ENCODE results near the gene DMXL2. TPM values are rescaled to one million over a fixed set of nuclear protein-coding genes. Genes with fewer than 3 reads are reported as not detected.

DMXL2 gene
- total and polyA plus RNA-seq, 9 of the 15 experiments (the other 6 are each of a cell fraction or from before 2014, with no cell fraction given) = 9.3 to 57.7 (median 30.7) TPM

GRCh38 chr15:51621155-51621765 is 1.3 kb downstream of the DMXL2 start:
- peaks cover 40% of the 10 kb centered on the region for H3K79me2 ChIP-seq (ENCODE audit: control insufficient read depth, insufficient read depth, low read length)
- H3K9ac ChIP-seq (ENCODE audit: insufficient read depth in 1 of 2, low read depth in 2 of 2, low read length in 2 of 2) = peak overlapping the region in 1 of 2 experiments; percentile 75; a peak in 2 of 4 replicates
- ChIA-PET POLR2A (interaction anchor here (0.9 to 4.5 kb wide), 10 partner anchors 9 to 182 kb away, joined by 3 to 33 read pairs (median 5); no protein-coding TSS in a partner anchor), CTCF (ENCODE audit: low intra/inter-chr PET ratio) (no interaction called here)
- H2AFZ ChIP-seq (ENCODE audit: low read depth, low read length) = peak overlapping the region; percentile 89
- WGBS (ENCODE audit: insufficient coverage, low coverage, missing lambda C conversion rate) = 2% methylated on average over 6 of the region's 6 CpGs
- no peaks in the 10 kb centered on the region for H3K9me1 ChIP-seq (ENCODE audit: control insufficient read depth, insufficient read depth, low read length)
- H3K4me3 ChIP-seq = peak overlapping the region; percentile 72
- DNase-seq (ENCODE audit: extremely low read depth in 1 of 4, low spot score in 3 of 4) (no peak), ATAC-seq (no peak), FAIRE-seq (peak; percentile 57)
- BruUV-seq (replicated peaks) = no TSS peak
- in situ Hi-C loops (cut with MboI) = no loop called here
- intact Hi-C loops (cut with micrococcal nuclease) = loop anchor here (5.0 to 10.0 kb wide), 2 partner anchors 54 to 86 kb away; no protein-coding TSS in a partner anchor
- H4K20me1 ChIP-seq (replicated peaks; ENCODE audit: control insufficient read depth, insufficient read depth, low read length) = no peaks in the 10 kb centered on the region
- H3K4me2 ChIP-seq (ENCODE audit: insufficient read depth, low read length) = peak overlapping the region; percentile 91
- H3K27me3 ChIP-seq (ENCODE audit: control insufficient read depth in 2 of 2, insufficient read depth in 2 of 2, low read length in 2 of 2) = no peaks in the 10 kb centered on the region
- peak overlapping the region; percentile 63; the same call in 2 of the 3 replicates for H3K27ac ChIP-seq (ENCODE audit: extremely low read depth, low read depth, low read length)
- no peaks in the 10 kb centered on the region for H3K9me3 ChIP-seq (replicated peaks; ENCODE audit: control insufficient read depth, insufficient read depth, low read depth, low read length)
- no peaks in the 10 kb centered on the region for H3K36me3 ChIP-seq (ENCODE audit: control insufficient read depth, insufficient read depth, low read length)
- peaks cover 14 to 18% of the 10 kb centered on the region in 2 experiments; a peak in 3 of 5 replicates for H3K4me1 ChIP-seq (replicated peaks in 1 of 2; ENCODE audit: control insufficient read depth in 2 of 2, insufficient read depth in 2 of 2, low read length in 2 of 2)
- peak; percentile 54; the same call in 1 of the 2 replicates for TF ChIP-seq MAFK (IDR thresholded peaks at IDR 0.05; ENCODE audit: low read length)
- no peak for TF ChIP-seq SPI1 (IDR thresholded peaks at IDR 0.05; ENCODE audit: borderline replicate concordance, low read depth, low read length)
- no peak for TF ChIP-seq NR4A1 (CRISPR knock-in tag; IDR thresholded peaks at IDR 0.05)
- TF ChIP-seq NR4A1 (tag; IDR thresholded peaks at IDR 0.05) = no peak
- TF ChIP-seq ARID3A (IDR thresholded peaks at IDR 0.05; ENCODE audit: borderline replicate concordance, low read depth, low read length) = 0 out of 2 replicates have a peak, but pooled peaks have one; percentile 6
- TF ChIP-seq ZNF592 (IDR thresholded peaks at IDR 0.05) = peak; percentile 28; the same call in 1 of the 2 replicates
- TF ChIP-seq POLR2H (tag; IDR thresholded peaks at IDR 0.05; ENCODE audit: low read depth) = 0 out of 2 replicates have a peak, but pooled peaks have one; percentile 13
- peak; percentile 34; the same call in 1 of the 2 replicates for TF ChIP-seq MAFF (IDR thresholded peaks at IDR 0.05; ENCODE audit: low read length)
- peak; percentile 79 for TF ChIP-seq LEF1 (IDR thresholded peaks at IDR 0.05)
- TF ChIP-seq C11orf30 (IDR thresholded peaks at IDR 0.05; ENCODE audit: low read depth) = peak; percentile 78
- peak; percentile 58 for TF ChIP-seq MAFG (tag; conservative IDR thresholded peaks at IDR 0.05)
- TF ChIP-seq NFIC (IDR thresholded peaks at IDR 0.05) = 0 out of 2 replicates have a peak, but pooled peaks have one; percentile 37
- no peak for TF ChIP-seq GTF2A2 (tag; IDR thresholded peaks at IDR 0.05)
- TF ChIP-seq ZNF668 (CRISPR knock-in tag; IDR thresholded peaks at IDR 0.05) = 0 out of 2 replicates have a peak, but pooled peaks have one; percentile 23
- TF ChIP-seq NFE2 (IDR thresholded peaks at IDR 0.05; ENCODE audit: low read depth) = peak; percentile 72
- TF ChIP-seq BACH1 (tag; IDR thresholded peaks at IDR 0.05) = 0 out of 2 replicates have a peak, but pooled peaks have one; percentile 23
- no peak for TF ChIP-seq MXI1 (IDR thresholded peaks at IDR 0.05; ENCODE audit: low read depth, low read length)
- peak; percentile 81 for TF ChIP-seq ZNF316 (IDR thresholded peaks at IDR 0.05)
- TF ChIP-seq ZNF780A (CRISPR knock-in tag; IDR thresholded peaks at IDR 0.05) = no peak
